ENCODE results near the gene IFI27.
"Not testable (repeated sequence)": the region's sequence is repeated elsewhere in the genome, so short reads cannot be mapped to it uniquely, and the experiment has no call there.

Gene IFI27

GRCh38 chr14:94126419-94126677 is 15.8 kb downstream of the IFI27 start:
- peak; percentile 15 for DNase-seq

- no peak for DNase-seq
These were observed 16.3 kb downstream of the IFI27 start for GRCh38 chr14:94126800-94127199.

GRCh38 chr14:94127330-94127729 is 16.8 kb downstream of the IFI27 start:
- DNase-seq, result peak; percentile 39

- DNase-seq, result no peak
These were observed 17.8 kb downstream of the IFI27 start for GRCh38 chr14:94128216-94128839.

GRCh38 chr14:94129111-94129757 is 18.7 kb downstream of the IFI27 start, which contains the start of gene IFI27L2:
TSS of gene IFI27L2 (minus strand) at chr14:94129604. CDS start at chr14:94129564, 40 bp downstream.
- peak; percentile 92 for DNase-seq

GRCh38 chr14:94129758-94130414 is 19.4 kb downstream of the IFI27 start:
- peak; percentile 62 for DNase-seq

- peak; percentile 73 for DNase-seq
These were observed 21.9 kb downstream of the IFI27 start for GRCh38 chr14:94132285-94132887.

- peak; percentile 10 for DNase-seq
These were observed 24.9 kb downstream of the IFI27 start for GRCh38 chr14:94135476-94135875.

GRCh38 chr14:94136575-94137331 is 26.2 kb downstream of the IFI27 start:
- peak; percentile 91 for DNase-seq

- DNase-seq, result peak; percentile 83
These were observed 27.7 kb downstream of the IFI27 start for GRCh38 chr14:94138251-94138650.

- DNase-seq, result peak; percentile 42
These were observed 28.5 kb downstream of the IFI27 start for GRCh38 chr14:94139006-94139405.

GRCh38 chr14:94139421-94139820 is 28.9 kb downstream of the IFI27 start:
- DNase-seq, result peak; percentile 14

- peak; percentile 22 for DNase-seq
These were observed 31.7 kb downstream of the IFI27 start for GRCh38 chr14:94142247-94142646.

GRCh38 chr14:94142836-94143235 is 32.3 kb downstream of the IFI27 start:
- no peak for DNase-seq

- DNase-seq, result peak; percentile 60
These were observed 32.7 kb downstream of the IFI27 start for GRCh38 chr14:94143239-94143638.

- peak; percentile 29 for DNase-seq
These were observed 33.2 kb downstream of the IFI27 start for GRCh38 chr14:94143711-94144110.

- DNase-seq, result peak; percentile 52
These were observed 34.2 kb downstream of the IFI27 start for GRCh38 chr14:94144765-94145164.

- peak; percentile 36 for DNase-seq
These were observed 35.5 kb downstream of the IFI27 start for GRCh38 chr14:94145902-94146527.

GRCh38 chr14:94152676-94153075 is 42.1 kb downstream of the IFI27 start:
- DNase-seq, result no peak

- no peak for DNase-seq
These were observed 43.3 kb downstream of the IFI27 start for GRCh38 chr14:94153750-94154342.

GRCh38 chr14:94156143-94156542 is 45.6 kb downstream of the IFI27 start:
- DNase-seq, result not testable (repeated sequence)

- DNase-seq, result no peak
These were observed 46.7 kb downstream of the IFI27 start for GRCh38 chr14:94157197-94157596.
